GM19468 (cell line): ENCODE measurements around the gene CEP85.
"Not testable (repeated sequence)": the region's sequence is repeated elsewhere in the genome, so short reads cannot be mapped to it uniquely, and the experiment has no call there.

ENCODE experiments used
- ATAC-seq: cut with Tn5 transposase; IDR thresholded peaks from one replicate; pipeline ENCODE4 v1.9.1; 2021; ENCODE audit warnings: mild to moderate bottlenecking, moderate library complexity, moderate number of reproducible peaks; ENCODE audit not compliant: unreplicated experiment; ENCODE audit errors: extremely low read depth

CEP85 gene

DNA sequence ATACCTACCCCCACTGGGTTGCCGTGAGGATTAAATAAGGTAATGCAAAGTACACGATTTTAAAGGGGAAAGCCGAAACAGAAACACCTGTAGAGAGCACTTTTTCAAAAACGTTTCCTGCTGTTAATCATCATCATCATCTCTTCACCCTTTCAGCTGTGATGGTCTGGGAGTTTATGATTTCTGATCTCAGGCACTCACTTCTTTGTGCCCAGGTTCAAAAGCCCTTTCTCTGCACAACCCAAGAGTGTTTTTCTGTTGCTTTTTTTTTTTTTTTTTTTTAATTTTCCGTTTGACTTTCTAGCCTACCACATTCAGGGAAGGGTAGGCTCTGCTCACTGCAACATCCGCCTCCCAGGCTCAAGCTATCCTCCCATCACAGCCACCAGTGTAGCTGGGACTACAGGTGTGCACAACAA is 73.4 kb downstream of the CEP85 start:
- ATAC-seq: no peak

GRCh38 chr1:26307966-26308899 is 74.2 kb downstream of the CEP85 start:
- not testable (repeated sequence) for ATAC-seq

DNA sequence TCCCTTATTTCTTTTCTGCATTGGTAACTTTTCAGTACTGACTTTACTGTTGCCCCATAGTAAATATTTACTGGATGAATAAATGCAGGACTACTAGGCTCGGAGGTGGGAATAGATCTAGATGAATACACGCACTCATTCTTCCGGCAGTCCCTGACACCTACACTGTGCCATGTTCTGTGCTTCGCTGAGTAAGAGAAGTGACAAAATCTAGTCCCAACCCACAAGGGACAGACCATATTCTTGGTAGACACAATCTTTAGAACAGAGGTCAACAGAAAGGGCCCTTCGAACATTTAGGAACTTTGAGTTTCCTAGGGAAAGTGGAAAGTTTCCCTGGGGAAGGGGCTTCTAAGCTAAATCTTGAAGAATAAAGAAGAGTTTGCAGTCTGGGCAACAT is 80.5 kb downstream of the CEP85 start:
- no peak for ATAC-seq

GRCh38 chr1:26315874-26316850 is 82.2 kb downstream of the CEP85 start:
- ATAC-seq: no peak

DNA sequence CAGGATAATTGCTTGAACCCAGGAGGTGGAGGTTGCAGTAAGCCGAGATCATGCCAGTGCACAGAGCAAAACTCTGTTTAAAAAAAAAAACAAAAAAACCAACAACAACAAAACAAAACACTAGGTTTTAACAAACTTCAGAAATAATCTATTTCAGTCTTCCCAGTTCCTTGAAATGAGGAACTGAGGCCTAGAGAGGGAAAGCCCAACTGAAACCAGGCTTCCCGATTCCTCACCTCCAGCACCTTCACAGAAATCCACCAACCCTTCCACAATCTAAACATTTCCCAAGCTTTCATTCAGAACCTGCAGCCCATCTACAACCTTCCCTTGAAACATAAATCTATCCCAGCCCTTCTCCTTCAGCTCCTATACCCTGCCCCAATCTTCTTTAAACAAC is 83.1 kb downstream of the CEP85 start:
- ATAC-seq: no peak

GRCh38 chr1:26317612-26318337 is 83.8 kb downstream of the CEP85 start, which contains the start of gene CD52:
Gene CD52, plus strand, starts transcription at chr1:26317958. Its CDS starts 60 bp downstream, at chr1:26318018.
- no peak for ATAC-seq

- no peak for ATAC-seq
Observed at GRCh38 chr1:26318338-26319064, 84.5 kb downstream of the CEP85 start.

DNA sequence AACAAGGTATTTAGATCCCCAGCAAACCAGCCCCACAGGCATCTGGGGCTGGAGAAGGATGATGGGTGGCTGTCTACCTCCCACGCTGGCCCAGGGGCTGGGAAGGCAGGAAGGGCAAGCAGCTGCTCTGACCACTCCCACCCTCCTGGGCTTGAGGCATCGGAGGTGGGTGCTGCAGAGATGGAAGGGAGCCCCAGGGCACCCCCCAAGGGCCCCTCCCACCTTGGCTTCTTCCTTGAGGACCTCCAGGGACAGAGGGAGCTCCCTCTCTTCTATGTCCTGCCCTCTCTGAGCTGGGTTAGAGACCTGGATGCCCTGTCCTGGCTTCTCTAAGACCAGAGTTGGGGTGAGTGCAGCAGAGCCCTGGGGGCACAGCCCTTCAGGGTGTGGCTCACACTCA is 86.9 kb downstream of the CEP85 start:
- ATAC-seq: no peak

GRCh38 chr1:26321315-26322041 is 87.5 kb downstream of the CEP85 start:
- no peak for ATAC-seq

GRCh38 chr1:26322042-26322331 is 88.0 kb downstream of the CEP85 start:
- ATAC-seq: no peak

DNA sequence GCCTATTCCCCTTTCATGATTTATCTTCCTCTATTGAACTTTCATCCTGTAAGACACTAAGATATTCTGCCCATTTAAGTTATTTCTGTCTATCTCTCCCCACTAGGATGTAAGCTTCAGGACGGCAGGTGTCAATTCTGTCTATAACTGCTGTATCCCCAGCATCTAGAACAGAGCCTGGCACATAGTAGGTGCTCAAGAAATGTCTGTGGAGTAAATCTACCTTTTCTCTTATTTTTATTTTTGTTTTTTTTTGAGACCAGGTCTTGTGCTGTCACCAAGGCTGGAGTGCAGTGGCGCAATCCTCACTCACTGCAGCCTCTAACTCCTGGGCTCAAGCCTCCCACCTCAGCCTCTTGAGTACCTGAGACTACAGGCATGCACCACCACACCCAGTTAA is 89.4 kb downstream of the CEP85 start:
- ATAC-seq: no peak

GRCh38 chr1:26324550-26324949 is 90.5 kb downstream of the CEP85 start:
- no peak for ATAC-seq

GRCh38 chr1:26327956-26328362 is 94.0 kb downstream of the CEP85 start:
- no peak for ATAC-seq
